MM.1S (cell line): ENCODE measurements around the gene PRM2.

Source experiments
- DNase-seq: peaks from one replicate; pipeline ENCODE4 v3.0.0-alpha.2; 2015
- H2AFZ ChIP-seq: fragments of 300-600 bp; sonication (generic); 2 replicates; pipeline ENCODE4 v1.6.0; 2016; ENCODE audit warnings: antibody characterized with exemption, low read length
- H3F3A ChIP-seq: fragments of 300-600 bp; sonication (generic); 2 replicates; pipeline ENCODE4 v1.6.1; 2016; ENCODE audit warnings: mild to moderate bottlenecking, antibody characterized with exemption, low read length, moderate library complexity, mixed read lengths; ENCODE audit not compliant: insufficient read depth
- H3K27ac ChIP-seq: fragments of 300-600 bp; sonication (generic); 2 replicates; pipeline ENCODE4 v1.5.1; 2016; ENCODE audit warnings: mild to moderate bottlenecking, low read length
- H3K27me3 ChIP-seq: fragments of 300-600 bp; sonication (generic); replicated peaks from 2 replicates; pipeline ENCODE4 v1.6.0; 2016; ENCODE audit warnings: low read length; ENCODE audit not compliant: insufficient read depth
- H3K36me3 ChIP-seq: fragments of 300-600 bp; sonication (generic); replicated peaks from 2 replicates; pipeline ENCODE4 v1.6.1; 2016; ENCODE audit warnings: mild to moderate bottlenecking, low read length, mixed read lengths; ENCODE audit not compliant: insufficient read depth
- H3K4me1 ChIP-seq: fragments of 300-600 bp; sonication (generic); 2 replicates; pipeline ENCODE4 v1.6.1; 2016; ENCODE audit warnings: low read length, mixed read lengths
- H3K4me2 ChIP-seq: fragments of 300-600 bp; sonication (generic); 2 replicates; pipeline ENCODE4 v1.6.0; 2016; ENCODE audit warnings: low read depth, low read length
- H3K4me3 ChIP-seq: fragments of 300-600 bp; sonication (generic); 2 replicates; pipeline ENCODE4 v1.5.1; 2016; ENCODE audit warnings: low read length, mixed read lengths
- H3K79me2 ChIP-seq: fragments of 300-600 bp; sonication (generic); 2 replicates; pipeline ENCODE4 v1.6.1; 2016; ENCODE audit warnings: mixed run types, low read length, mixed read lengths
- H3K9ac ChIP-seq: fragments of 300-600 bp; sonication (generic); 2 replicates; pipeline ENCODE4 v1.6.1; 2016; ENCODE audit warnings: low read length, mixed read lengths
- H3K9me2 ChIP-seq: fragments of 300-600 bp; sonication (generic); replicated peaks from 2 replicates; pipeline ENCODE4 v1.6.1; 2016; ENCODE audit warnings: mild to moderate bottlenecking, low read length, mixed read lengths; ENCODE audit not compliant: insufficient read depth
- H3K9me3 ChIP-seq: fragments of 300-600 bp; sonication (generic); replicated peaks from 2 replicates; pipeline ENCODE4 v1.6.1; 2016; ENCODE audit warnings: mild to moderate bottlenecking, low read length, mixed read lengths; ENCODE audit not compliant: insufficient read depth
- H4K20me1 ChIP-seq: fragments of 300-600 bp; sonication (generic); 2 replicates; pipeline ENCODE4 v1.6.1; 2016; ENCODE audit warnings: mild to moderate bottlenecking, low read length, moderate library complexity, mixed read lengths; ENCODE audit not compliant: insufficient read depth
- EZH2 ChIP-seq: fragments of 300-600 bp; sonication (generic); optimal IDR thresholded peaks from 2 replicates; pipeline ENCODE3; 2017; ENCODE audit warnings: low read depth, mild to moderate bottlenecking, antibody characterized with exemption, low read length, mixed read lengths
- EZH2phosphoT487 ChIP-seq: fragments of 300-600 bp; sonication (generic); IDR thresholded peaks from 2 replicates; pipeline ENCODE4 v1.6.1; 2018; ENCODE audit warnings: antibody characterized with exemption, low read length
- TF ChIP-seq, protein P1 (sequence below): fragments of 300-600 bp; sonication (generic); IDR thresholded peaks from 2 replicates; pipeline ENCODE4 v1.5.1; 2016; ENCODE audit warnings: antibody characterized with exemption, low read length, mixed read lengths

PRM2 gene

DNA sequence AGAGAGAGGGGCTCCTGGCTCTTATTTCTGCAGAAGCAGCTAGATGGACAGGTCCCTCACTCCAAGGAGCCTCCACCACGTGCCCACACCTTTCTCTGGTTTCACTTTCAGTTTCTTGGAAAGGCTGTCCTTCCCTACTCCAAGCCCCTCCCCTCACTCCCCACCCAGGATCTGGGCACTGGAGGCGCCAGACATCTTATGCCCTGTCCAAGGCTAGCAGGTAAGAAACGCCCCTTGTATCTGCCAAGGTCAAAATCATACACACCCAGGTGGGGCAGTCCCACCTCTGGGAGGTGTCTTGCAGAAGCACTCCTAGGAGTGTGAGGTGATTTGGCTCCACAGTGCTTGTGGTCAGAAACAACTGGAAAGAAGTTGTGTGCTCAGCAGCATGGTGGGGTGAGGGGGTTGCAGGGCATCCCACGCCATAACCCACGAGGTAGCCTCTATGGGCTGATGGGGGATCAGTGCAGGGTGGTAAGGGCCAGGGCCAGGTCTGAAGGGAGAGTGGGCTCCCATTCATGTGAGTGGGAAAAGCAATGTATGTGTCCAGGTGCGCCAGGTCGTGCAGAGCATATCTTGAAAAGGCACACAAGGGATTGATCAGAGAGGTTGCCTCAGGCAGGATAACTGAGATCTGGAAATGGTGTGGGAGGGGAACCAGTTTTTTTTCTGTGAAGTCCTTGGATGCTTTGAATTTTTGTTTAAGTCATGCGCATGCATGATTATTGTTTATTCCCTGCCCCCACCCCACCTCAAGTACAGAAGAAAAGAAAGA lies 36.6 kb upstream of the PRM2 start:
- TF ChIP-seq EZH2, result no peak
- TF ChIP-seq, protein P1, sequence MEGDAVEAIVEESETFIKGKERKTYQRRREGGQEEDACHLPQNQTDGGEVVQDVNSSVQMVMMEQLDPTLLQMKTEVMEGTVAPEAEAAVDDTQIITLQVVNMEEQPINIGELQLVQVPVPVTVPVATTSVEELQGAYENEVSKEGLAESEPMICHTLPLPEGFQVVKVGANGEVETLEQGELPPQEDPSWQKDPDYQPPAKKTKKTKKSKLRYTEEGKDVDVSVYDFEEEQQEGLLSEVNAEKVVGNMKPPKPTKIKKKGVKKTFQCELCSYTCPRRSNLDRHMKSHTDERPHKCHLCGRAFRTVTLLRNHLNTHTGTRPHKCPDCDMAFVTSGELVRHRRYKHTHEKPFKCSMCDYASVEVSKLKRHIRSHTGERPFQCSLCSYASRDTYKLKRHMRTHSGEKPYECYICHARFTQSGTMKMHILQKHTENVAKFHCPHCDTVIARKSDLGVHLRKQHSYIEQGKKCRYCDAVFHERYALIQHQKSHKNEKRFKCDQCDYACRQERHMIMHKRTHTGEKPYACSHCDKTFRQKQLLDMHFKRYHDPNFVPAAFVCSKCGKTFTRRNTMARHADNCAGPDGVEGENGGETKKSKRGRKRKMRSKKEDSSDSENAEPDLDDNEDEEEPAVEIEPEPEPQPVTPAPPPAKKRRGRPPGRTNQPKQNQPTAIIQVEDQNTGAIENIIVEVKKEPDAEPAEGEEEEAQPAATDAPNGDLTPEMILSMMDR, result no peak
- no peak overlapping the region; the same call in 1 of the 2 replicates for H2AFZ ChIP-seq
- no peaks in the 10 kb centered on the region for H3K9me2 ChIP-seq
- 0 out of 2 replicates have a peak overlapping the region, but pooled peaks have one; percentile 4 for H3K4me2 ChIP-seq
- H3K79me2 ChIP-seq, result no peaks in the 10 kb centered on the region
- H4K20me1 ChIP-seq, result no peaks in the 10 kb centered on the region
- peaks cover 40% of the 10 kb centered on the region for H3F3A ChIP-seq
- H3K36me3 ChIP-seq, result no peaks in the 10 kb centered on the region
- no peak overlapping the region for H3K4me3 ChIP-seq
- no peaks in the 10 kb centered on the region for H3K27me3 ChIP-seq
- H3K9me3 ChIP-seq, result no peaks in the 10 kb centered on the region
- peak; percentile 52 for DNase-seq
- H3K27ac ChIP-seq, result peak overlapping the region; percentile 24; the same call in 1 of the 2 replicates
- H3K4me1 ChIP-seq, result peaks cover 46% of the 10 kb centered on the region
- H3K9ac ChIP-seq, result no peak overlapping the region

GRCh38 chr16:11310997-11311561 lies 34.8 kb upstream of the PRM2 start:
- H3K9me2 ChIP-seq, result no peaks in the 10 kb centered on the region
- TF ChIP-seq, protein P1, result no peak
- no peak for TF ChIP-seq EZH2phosphoT487
- no peak for TF ChIP-seq EZH2
- H3K27ac ChIP-seq, result peak overlapping the region; percentile 100
- peak; percentile 89 for DNase-seq
- no peaks in the 10 kb centered on the region for H3K79me2 ChIP-seq
- no peaks in the 10 kb centered on the region for H3K9me3 ChIP-seq
- peak overlapping the region; percentile 86 for H3K9ac ChIP-seq
- peak overlapping the region; percentile 93 for H3K4me2 ChIP-seq
- peak overlapping the region; percentile 32 for H3K4me3 ChIP-seq
- H2AFZ ChIP-seq, result no peak overlapping the region
- no peaks in the 10 kb centered on the region for H3K27me3 ChIP-seq
- peaks cover 45% of the 10 kb centered on the region for H3F3A ChIP-seq
- no peaks in the 10 kb centered on the region for H4K20me1 ChIP-seq
- H3K4me1 ChIP-seq, result peaks cover 46% of the 10 kb centered on the region
- H3K36me3 ChIP-seq, result no peaks in the 10 kb centered on the region

- Histone ChIP-seq H3K9ac (peak overlapping the region; percentile 86), H3K4me2 (peak overlapping the region; percentile 93), H3K4me1 (peaks cover 46% of the 10 kb centered on the region)
These were observed 34.3 kb upstream of the PRM2 start for GRCh38 chr16:11310634-11310977.

More at GRCh38 chr16:11310634-11310977, 34.3 kb upstream of the PRM2 start:
- DNase-seq, result no peak
- Histone ChIP-seq H3K9me2 (no peaks in the 10 kb centered on the region), H3F3A (peaks cover 45% of the 10 kb centered on the region), H2AFZ (no peak overlapping the region), H3K27me3 (no peaks in the 10 kb centered on the region), H3K27ac (peak overlapping the region; percentile 100), H3K4me3 (peak overlapping the region; percentile 32), H4K20me1 (no peaks in the 10 kb centered on the region), H3K36me3 (no peaks in the 10 kb centered on the region), H3K79me2 (no peaks in the 10 kb centered on the region), H3K9me3 (no peaks in the 10 kb centered on the region)
- TF ChIP-seq EZH2phosphoT487 (no peak), EZH2 (no peak)
- TF ChIP-seq, protein P1, result no peak
